Measurements from ENCODE around the gene NRIP2. TPM values are rescaled to one million over a fixed set of nuclear protein-coding genes. Genes with fewer than 3 reads are reported as not detected.

Gene NRIP2
- total RNA-seq, 4 donors from 2014 or later = 0.48 to 4.7 (median 1.9) TPM

- no peak overlapping the region for H3K4me3 ChIP-seq
- peaks cover 75% of the 10 kb centered on the region for H3K36me3 ChIP-seq
- 54% methylated on average over 3 of the region's 3 CpGs for WGBS
- no peaks in the 10 kb centered on the region for H3K9me3 ChIP-seq
- TF ChIP-seq CTCF (IDR thresholded peaks at IDR 0.05) (no peak), EP300 (IDR thresholded peaks at IDR 0.05) (no peak), POLR2A (IDR thresholded peaks at IDR 0.05) (no peak), POLR2AphosphoS5 (IDR thresholded peaks at IDR 0.05) (peak in 1 of 3 donors; percentile 19)
- peak overlapping the region; percentile 8 for H3K27ac ChIP-seq
- no peaks in the 10 kb centered on the region for H3K27me3 ChIP-seq
- no peak for DNase-seq (ENCODE audit: low spot score in 2 of 2)
- peaks cover 45% of the 10 kb centered on the region for H3K4me1 ChIP-seq
These were observed 34.7 kb downstream of the NRIP2 start for GRCh38 chr12:2800046-2800570.

- TF ChIP-seq POLR2A (IDR thresholded peaks at IDR 0.05) (no peak), POLR2AphosphoS5 (IDR thresholded peaks at IDR 0.05) (no peak), EP300 (IDR thresholded peaks at IDR 0.05) (no peak), CTCF (IDR thresholded peaks at IDR 0.05) (no peak)
- Histone ChIP-seq H3K4me1 (peaks cover 51% of the 10 kb centered on the region), H3K4me3 (no peak overlapping the region), H3K27ac (no peak overlapping the region), H3K27me3 (no peaks in the 10 kb centered on the region), H3K9me3 (no peaks in the 10 kb centered on the region), H3K36me3 (peaks cover 52% of the 10 kb centered on the region)
- 84% methylated on average over 7 of the region's 7 CpGs for WGBS
- DNase-seq (ENCODE audit: low spot score in 2 of 2) = no peak
These were observed 37.0 kb downstream of the NRIP2 start for GRCh38 chr12:2797721-2798418.

GRCh38 chr12:2796187-2796666, 38.6 kb downstream of the NRIP2 start:
- H3K4me3 ChIP-seq = peak overlapping the region; percentile 82
- DNase-seq (ENCODE audit: low spot score in 2 of 2) = peak in 1 of 2 donors; percentile 34
- H3K9me3 ChIP-seq = no peaks in the 10 kb centered on the region
- H3K36me3 ChIP-seq = peaks cover 38% of the 10 kb centered on the region
- WGBS = 7% methylated on average over 14 of the region's 14 CpGs
- H3K4me1 ChIP-seq = peaks cover 46% of the 10 kb centered on the region
- peak overlapping the region; percentile 82 for H3K27ac ChIP-seq
- no peaks in the 10 kb centered on the region for H3K27me3 ChIP-seq
- no peak for TF ChIP-seq POLR2A (IDR thresholded peaks at IDR 0.05)
- TF ChIP-seq CTCF (IDR thresholded peaks at IDR 0.05) = no peak
- no peak for TF ChIP-seq EP300 (IDR thresholded peaks at IDR 0.05)
- no peak for TF ChIP-seq POLR2AphosphoS5 (IDR thresholded peaks at IDR 0.05)

- Histone ChIP-seq H3K27ac (peak overlapping the region; percentile 82), H3K27me3 (no peaks in the 10 kb centered on the region), H3K9me3 (no peaks in the 10 kb centered on the region), H3K4me1 (peaks cover 39% of the 10 kb centered on the region), H3K4me3 (peak overlapping the region; percentile 82), H3K36me3 (peaks cover 31% of the 10 kb centered on the region)
- TF ChIP-seq CTCF (IDR thresholded peaks at IDR 0.05) (no peak), POLR2AphosphoS5 (IDR thresholded peaks at IDR 0.05) (no peak), EP300 (IDR thresholded peaks at IDR 0.05) (no peak), POLR2A (IDR thresholded peaks at IDR 0.05) (no peak)
- peak; percentile 84 to 90 for DNase-seq (ENCODE audit: low spot score in 2 of 2)
- WGBS = 0% methylated on average over 13 of the region's 111 CpGs
These were observed 39.3 kb downstream of the NRIP2 start for GRCh38 chr12:2795291-2796186.

Measured in suprapubic skin (tissue), 4 donors.